Activated T-cell treated with anti-CD3 and anti-CD28 coated beads for 1 hour (primary cell): Measurements from ENCODE around the gene SUSD2.
A peak's percentile ranks its signal among the peaks of the same experiment; 100 is the strongest.
"Not testable (repeated sequence)": the region's sequence is repeated elsewhere in the genome, so short reads cannot be mapped to it uniquely, and the experiment has no call there.

ENCODE experiments used
- DNase-seq: peaks from one replicate; pipeline ENCODE4 v3.0.0-alpha.2; 2020; ENCODE audit warnings: low read depth

The SUSD2 gene

GRCh38 chr22:24189249-24190158 is 8.2 kb downstream of the SUSD2 start:
- DNase-seq, result peak; percentile 22

GRCh38 chr22:24190159-24190540 is 8.9 kb downstream of the SUSD2 start:
- no peak for DNase-seq

- DNase-seq, result no peak
Measured at GRCh38 chr22:24190596-24191208, 9.4 kb downstream of the SUSD2 start.

- no peak for DNase-seq
Measured at GRCh38 chr22:24191381-24191841, 10.1 kb downstream of the SUSD2 start.

- DNase-seq, result no peak
Measured at GRCh38 chr22:24191893-24192292, 10.6 kb downstream of the SUSD2 start.

- DNase-seq, result no peak
Measured at GRCh38 chr22:24198682-24199052, 17.4 kb downstream of the SUSD2 start.

- no peak for DNase-seq
Measured at GRCh38 chr22:24200619-24201212, 19.4 kb downstream of the SUSD2 start.

- DNase-seq, result no peak
Measured at GRCh38 chr22:24201681-24202614, 20.7 kb downstream of the SUSD2 start.

GRCh38 chr22:24203856-24204255 is 22.6 kb downstream of the SUSD2 start:
- DNase-seq, result not testable (repeated sequence)

- no peak for DNase-seq
Measured at GRCh38 chr22:24205438-24206195, 24.3 kb downstream of the SUSD2 start.

GRCh38 chr22:24206460-24207263 is 25.4 kb downstream of the SUSD2 start:
- DNase-seq, result not testable (repeated sequence)

GRCh38 chr22:24207264-24208011 is 26.2 kb downstream of the SUSD2 start:
- no peak for DNase-seq

GRCh38 chr22:24208012-24208749 is 26.9 kb downstream of the SUSD2 start:
- DNase-seq, result no peak

GRCh38 chr22:24209016-24209415 is 27.7 kb downstream of the SUSD2 start:
- DNase-seq, result no peak

- DNase-seq, result no peak
Measured at GRCh38 chr22:24209687-24210086, 28.4 kb downstream of the SUSD2 start.

GRCh38 chr22:24210409-24210808 is 29.1 kb downstream of the SUSD2 start:
- not testable (repeated sequence) for DNase-seq

- DNase-seq, result not testable (repeated sequence)
Measured at GRCh38 chr22:24211716-24212115, 30.4 kb downstream of the SUSD2 start.

GRCh38 chr22:24213111-24213510 is 31.8 kb downstream of the SUSD2 start:
- not testable (repeated sequence) for DNase-seq
